B cell (primary cell): ENCODE data around the gene CLIP2.

Experiments
- EZH2 ChIP-seq: IDR thresholded peaks from 2 replicates; pipeline ENCODE4 v1.6.1; 2012; ENCODE audit warnings: borderline replicate concordance, low read depth, mild to moderate bottlenecking, moderate library complexity, low read length; ENCODE audit not compliant: insufficient read depth, poor library complexity, severe bottlenecking
- TF ChIP-seq, protein P1 (sequence below): fragments of 200-600 bp; IDR thresholded peaks from one replicate; pipeline ENCODE4 v1.8.0; 2022; ENCODE audit warnings: antibody characterized with exemption, mild to moderate bottlenecking

DNA sequence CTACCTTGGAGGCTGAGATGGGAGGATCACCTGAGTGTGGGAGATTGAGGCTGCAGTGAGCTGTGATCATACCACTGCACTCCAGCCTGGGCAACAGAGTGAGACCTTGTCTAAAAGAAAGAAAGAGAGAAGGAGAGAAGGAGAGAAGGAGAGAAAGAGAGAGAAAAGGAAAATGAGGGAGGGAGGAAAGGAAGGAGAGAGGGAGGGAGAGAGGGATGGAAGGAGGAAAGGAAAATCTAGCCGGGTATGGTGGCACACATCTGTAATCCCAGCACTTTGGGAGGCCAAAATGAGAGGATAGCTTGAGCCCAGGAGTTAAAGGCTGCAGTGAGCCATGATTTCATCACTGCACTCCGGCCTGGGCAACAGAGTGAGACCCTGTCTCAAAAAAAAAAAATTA lies 121.6 kb downstream of the CLIP2 start:
- TF ChIP-seq, protein P1, sequence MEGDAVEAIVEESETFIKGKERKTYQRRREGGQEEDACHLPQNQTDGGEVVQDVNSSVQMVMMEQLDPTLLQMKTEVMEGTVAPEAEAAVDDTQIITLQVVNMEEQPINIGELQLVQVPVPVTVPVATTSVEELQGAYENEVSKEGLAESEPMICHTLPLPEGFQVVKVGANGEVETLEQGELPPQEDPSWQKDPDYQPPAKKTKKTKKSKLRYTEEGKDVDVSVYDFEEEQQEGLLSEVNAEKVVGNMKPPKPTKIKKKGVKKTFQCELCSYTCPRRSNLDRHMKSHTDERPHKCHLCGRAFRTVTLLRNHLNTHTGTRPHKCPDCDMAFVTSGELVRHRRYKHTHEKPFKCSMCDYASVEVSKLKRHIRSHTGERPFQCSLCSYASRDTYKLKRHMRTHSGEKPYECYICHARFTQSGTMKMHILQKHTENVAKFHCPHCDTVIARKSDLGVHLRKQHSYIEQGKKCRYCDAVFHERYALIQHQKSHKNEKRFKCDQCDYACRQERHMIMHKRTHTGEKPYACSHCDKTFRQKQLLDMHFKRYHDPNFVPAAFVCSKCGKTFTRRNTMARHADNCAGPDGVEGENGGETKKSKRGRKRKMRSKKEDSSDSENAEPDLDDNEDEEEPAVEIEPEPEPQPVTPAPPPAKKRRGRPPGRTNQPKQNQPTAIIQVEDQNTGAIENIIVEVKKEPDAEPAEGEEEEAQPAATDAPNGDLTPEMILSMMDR, result no peak
- TF ChIP-seq EZH2, result no peak
